Endothelial cell of hepatic sinusoid (primary cell): Measurements from ENCODE around the gene RAB40C.

Source experiments
- in situ Hi-C: cut with HindIII; loops from 2 replicates; pipeline ENCODE4 v1.10.0; 2017; ENCODE audit warnings: low sequenced_read_pairs

RAB40C gene

GRCh38 chr16:609316-609715 lies 19.4 kb downstream of the RAB40C start:
- in situ Hi-C loops = no loop called here

- in situ Hi-C loops = no loop called here
Observed at GRCh38 chr16:609984-610383, 20.1 kb downstream of the RAB40C start.

GRCh38 chr16:610513-611381 lies 20.9 kb downstream of the RAB40C start:
- in situ Hi-C loops = no loop called here

GRCh38 chr16:615122-615521 lies 25.3 kb downstream of the RAB40C start:
- in situ Hi-C loops = no loop called here

- in situ Hi-C loops = no loop called here
Observed at GRCh38 chr16:616733-617586, 27.1 kb downstream of the RAB40C start.

GRCh38 chr16:617855-618254 lies 28.0 kb downstream of the RAB40C start:
- in situ Hi-C loops = no loop called here

- in situ Hi-C loops = no loop called here
Observed at GRCh38 chr16:619476-620100, 29.7 kb downstream of the RAB40C start.

GRCh38 chr16:620700-621525 lies 31.0 kb downstream of the RAB40C start:
- in situ Hi-C loops = no loop called here

- in situ Hi-C loops = no loop called here
Observed at GRCh38 chr16:621526-622105, 31.8 kb downstream of the RAB40C start.

GRCh38 chr16:622920-623280 lies 33.0 kb downstream of the RAB40C start:
- in situ Hi-C loops = no loop called here

GRCh38 chr16:624526-625070 lies 34.7 kb downstream of the RAB40C start:
- in situ Hi-C loops = loop anchor here (25.0 kb wide), 1 partner anchor 87 kb away; the partner anchor contains the start of gene CAPN15

GRCh38 chr16:625117-625976 lies 35.5 kb downstream of the RAB40C start:
- in situ Hi-C loops = loop anchor here (25.0 kb wide), 1 partner anchor 88 kb away; the partner anchor contains the start of gene CAPN15

- in situ Hi-C loops = loop anchor here (25.0 kb wide), 1 partner anchor 89 kb away; the partner anchor contains the start of gene CAPN15
Observed at GRCh38 chr16:625977-626765, 36.3 kb downstream of the RAB40C start.

GRCh38 chr16:626787-627453 lies 37.1 kb downstream of the RAB40C start:
- in situ Hi-C loops = loop anchor here (25.0 kb wide), 1 partner anchor 90 kb away; the partner anchor contains the start of gene CAPN15

- in situ Hi-C loops = loop anchor here (25.0 kb wide), 1 partner anchor 90 kb away; the partner anchor contains the start of gene CAPN15
Observed at GRCh38 chr16:627454-628239, 37.8 kb downstream of the RAB40C start.

- in situ Hi-C loops = loop anchor here (25.0 kb wide), 1 partner anchor 91 kb away; the partner anchor contains the start of gene CAPN15
Observed at GRCh38 chr16:628321-629061, 38.6 kb downstream of the RAB40C start.
